ENCODE results near the gene TMEM147.

DNA sequence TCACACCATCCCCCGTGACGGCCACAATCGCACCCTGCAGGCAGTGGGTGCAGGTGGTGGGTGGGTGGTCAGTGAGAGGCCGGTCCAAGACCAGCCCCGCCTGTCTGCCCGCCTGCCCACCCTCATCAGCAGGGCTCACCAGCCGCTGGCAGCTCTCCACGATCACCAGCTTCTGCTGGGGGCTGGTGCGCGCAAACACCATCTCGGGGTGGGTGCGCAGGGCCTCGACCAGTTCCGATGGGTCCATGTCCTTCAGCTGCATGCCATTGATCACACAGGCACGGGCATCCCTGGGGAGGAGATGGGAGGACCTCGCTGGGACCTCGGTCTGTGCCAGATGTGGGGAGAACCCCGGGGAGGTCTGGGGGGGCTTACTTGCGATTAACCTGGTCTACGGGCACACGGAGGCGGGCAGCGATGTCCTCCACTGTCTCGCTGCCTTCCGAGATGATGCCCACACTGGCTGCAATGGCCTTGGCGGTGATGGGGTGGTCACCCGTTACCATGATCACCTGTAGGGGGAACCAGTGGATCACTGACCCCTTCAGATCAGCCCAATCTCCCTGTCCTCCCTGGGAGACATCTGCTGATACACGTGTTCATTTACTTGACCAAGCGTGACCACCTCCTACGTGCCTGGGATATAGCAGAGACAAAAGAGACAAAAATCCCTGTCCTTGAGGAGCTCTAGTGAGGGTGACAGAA lies 10.0 kb downstream of the TMEM147 start:
- TF ChIP-seq, protein P1, sequence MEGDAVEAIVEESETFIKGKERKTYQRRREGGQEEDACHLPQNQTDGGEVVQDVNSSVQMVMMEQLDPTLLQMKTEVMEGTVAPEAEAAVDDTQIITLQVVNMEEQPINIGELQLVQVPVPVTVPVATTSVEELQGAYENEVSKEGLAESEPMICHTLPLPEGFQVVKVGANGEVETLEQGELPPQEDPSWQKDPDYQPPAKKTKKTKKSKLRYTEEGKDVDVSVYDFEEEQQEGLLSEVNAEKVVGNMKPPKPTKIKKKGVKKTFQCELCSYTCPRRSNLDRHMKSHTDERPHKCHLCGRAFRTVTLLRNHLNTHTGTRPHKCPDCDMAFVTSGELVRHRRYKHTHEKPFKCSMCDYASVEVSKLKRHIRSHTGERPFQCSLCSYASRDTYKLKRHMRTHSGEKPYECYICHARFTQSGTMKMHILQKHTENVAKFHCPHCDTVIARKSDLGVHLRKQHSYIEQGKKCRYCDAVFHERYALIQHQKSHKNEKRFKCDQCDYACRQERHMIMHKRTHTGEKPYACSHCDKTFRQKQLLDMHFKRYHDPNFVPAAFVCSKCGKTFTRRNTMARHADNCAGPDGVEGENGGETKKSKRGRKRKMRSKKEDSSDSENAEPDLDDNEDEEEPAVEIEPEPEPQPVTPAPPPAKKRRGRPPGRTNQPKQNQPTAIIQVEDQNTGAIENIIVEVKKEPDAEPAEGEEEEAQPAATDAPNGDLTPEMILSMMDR (IDR thresholded peaks at IDR 0.05): no peak
- TF ChIP-seq POLR2A (IDR thresholded peaks at IDR 0.05): no peak
